AG04450 (cell line): ENCODE data around the gene METRN. TPM values are rescaled to one million over a fixed set of nuclear protein-coding genes. Genes with fewer than 3 reads are reported as not detected.

Source experiments
- CTCF ChIA-PET: fragments of 300-600, 350-600 bp; formaldehyde crosslinking; extraction: SDS; loops from one replicate; lab custom pipeline; 2022; ENCODE audit warnings: antibody characterized with exemption, inconsistent platforms; lab: Charles Lee
- POLR2A ChIA-PET: fragments of 350-600 bp; formaldehyde crosslinking; extraction: SDS; loops from one replicate; lab custom pipeline; 2021; ENCODE audit warnings: antibody characterized with exemption, inconsistent platforms; lab: Yijun Ruan, JAX
- DNase-seq: peaks from one replicate; pipeline ENCODE4 v3.0.0-alpha.2; 2011; ENCODE audit warnings: low read depth, low spot score
- H3K27ac ChIP-seq: one replicate; pipeline ENCODE4 v1.5.1; 2012; ENCODE audit warnings: low read depth, low read length, control low read depth
- H3K27me3 ChIP-seq: one replicate; pipeline ENCODE4 v1.6.0; 2012; ENCODE audit warnings: low read length; ENCODE audit not compliant: control insufficient read depth, insufficient read depth
- H3K4me3 ChIP-seq: 2 replicates; pipeline ENCODE4 v1.5.1; 2011; ENCODE audit warnings: mild to moderate bottlenecking, low read depth, low read length, control low read depth
- H3K9me3 ChIP-seq: 2 replicates; pipeline ENCODE4 v1.5.1; 2012; ENCODE audit warnings: low read length; ENCODE audit not compliant: control insufficient read depth, insufficient read depth
- polyA plus RNA-seq: library from polyadenylated mRNA; depleted of rRNA; stranded (reverse); fragments of >200 nt; gene quantifications from 2 replicates; pipeline ENCODE4 v1.2.3, GENCODE V29; 2011
- TF ChIP-seq, protein P1 (sequence below): IDR thresholded peaks from 2 replicates; pipeline ENCODE4 v1.5.1; 2011; ENCODE audit warnings: low read depth, low read length, control low read depth, inconsistent platforms

The METRN gene
- polyA plus RNA-seq, 1 experiment = 20.0 TPM

DNA sequence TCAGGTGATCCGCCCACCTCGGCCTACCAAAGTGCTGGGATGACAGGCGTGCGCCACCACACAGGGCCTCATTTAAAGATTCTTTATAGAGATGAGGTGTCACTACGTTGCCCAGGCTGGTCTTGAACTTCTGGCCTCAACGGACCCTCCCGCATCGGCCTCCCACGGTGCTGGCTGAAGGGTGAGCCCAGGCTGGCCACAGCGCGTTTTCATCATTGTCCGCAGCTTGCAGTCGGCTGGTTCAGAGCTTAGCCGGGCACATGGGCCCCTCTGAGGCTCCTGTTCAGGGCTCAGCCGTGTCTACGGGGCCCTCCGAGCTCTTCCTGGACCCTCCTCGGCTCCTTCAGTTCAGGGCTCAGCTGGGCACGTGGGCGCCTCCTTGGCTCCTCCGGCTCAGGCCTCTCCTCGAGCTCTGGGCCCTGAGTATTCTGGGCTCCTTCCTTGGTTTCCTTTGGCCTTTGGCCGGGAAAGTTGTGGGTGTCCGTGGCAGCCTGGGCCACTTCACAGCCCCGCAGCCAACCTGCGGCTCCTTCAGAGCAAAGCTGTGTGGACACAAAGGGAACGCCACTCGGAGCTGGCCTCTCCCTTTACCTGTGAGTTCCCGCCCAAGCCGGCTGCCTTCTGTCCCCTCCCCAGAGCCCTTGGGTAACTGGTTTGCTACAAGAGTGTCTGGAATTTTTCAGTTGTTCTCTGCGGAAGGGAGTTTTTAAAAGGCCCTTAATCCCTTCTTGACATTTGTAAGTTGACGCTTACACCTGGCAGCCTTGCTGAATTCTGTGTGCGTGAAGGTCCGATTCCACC is 44.4 kb downstream of the METRN start:
- CTCF ChIA-PET = no interaction called here
- H3K4me3 ChIP-seq = no peak overlapping the region
- peaks cover 7% of the 10 kb centered on the region for H3K27me3 ChIP-seq
- no peaks in the 10 kb centered on the region; the same call in none of the 2 replicates for H3K9me3 ChIP-seq
- DNase-seq = no peak
- POLR2A ChIA-PET = no interaction called here
- H3K27ac ChIP-seq = no peak overlapping the region
- TF ChIP-seq, protein P1, sequence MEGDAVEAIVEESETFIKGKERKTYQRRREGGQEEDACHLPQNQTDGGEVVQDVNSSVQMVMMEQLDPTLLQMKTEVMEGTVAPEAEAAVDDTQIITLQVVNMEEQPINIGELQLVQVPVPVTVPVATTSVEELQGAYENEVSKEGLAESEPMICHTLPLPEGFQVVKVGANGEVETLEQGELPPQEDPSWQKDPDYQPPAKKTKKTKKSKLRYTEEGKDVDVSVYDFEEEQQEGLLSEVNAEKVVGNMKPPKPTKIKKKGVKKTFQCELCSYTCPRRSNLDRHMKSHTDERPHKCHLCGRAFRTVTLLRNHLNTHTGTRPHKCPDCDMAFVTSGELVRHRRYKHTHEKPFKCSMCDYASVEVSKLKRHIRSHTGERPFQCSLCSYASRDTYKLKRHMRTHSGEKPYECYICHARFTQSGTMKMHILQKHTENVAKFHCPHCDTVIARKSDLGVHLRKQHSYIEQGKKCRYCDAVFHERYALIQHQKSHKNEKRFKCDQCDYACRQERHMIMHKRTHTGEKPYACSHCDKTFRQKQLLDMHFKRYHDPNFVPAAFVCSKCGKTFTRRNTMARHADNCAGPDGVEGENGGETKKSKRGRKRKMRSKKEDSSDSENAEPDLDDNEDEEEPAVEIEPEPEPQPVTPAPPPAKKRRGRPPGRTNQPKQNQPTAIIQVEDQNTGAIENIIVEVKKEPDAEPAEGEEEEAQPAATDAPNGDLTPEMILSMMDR = no peak

DNA sequence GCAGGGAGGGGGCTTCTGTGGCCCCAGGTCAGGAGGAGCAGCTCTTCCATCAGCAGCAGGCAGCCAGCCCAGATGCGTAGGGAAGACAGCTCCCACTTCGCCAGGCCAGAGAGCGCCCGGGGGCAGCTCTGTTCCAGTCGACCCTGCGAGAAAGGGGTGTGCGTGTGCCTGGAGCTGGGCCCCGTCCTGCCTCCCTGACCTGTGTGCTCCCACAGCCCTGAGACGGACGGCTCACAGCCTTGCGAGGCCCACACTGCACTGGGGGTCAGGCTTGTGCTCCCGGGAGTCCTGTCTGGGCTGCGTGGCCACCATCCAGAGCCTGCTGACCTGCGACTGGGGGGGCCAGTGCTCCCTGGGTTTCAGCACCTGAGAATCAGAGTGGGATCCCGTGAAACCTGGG is 45.1 kb downstream of the METRN start:
- H3K27ac ChIP-seq = no peak overlapping the region
- no peaks in the 10 kb centered on the region; the same call in none of the 2 replicates for H3K9me3 ChIP-seq
- CTCF ChIA-PET = no interaction called here
- POLR2A ChIA-PET = interaction anchor here (0.6 kb wide), 1 partner anchor 11 kb away, joined by 6 read pairs; no protein-coding TSS in a partner anchor
- H3K4me3 ChIP-seq = no peak overlapping the region
- TF ChIP-seq, protein P1 = no peak
- no peak for DNase-seq
- peaks cover 7% of the 10 kb centered on the region for H3K27me3 ChIP-seq

DNA sequence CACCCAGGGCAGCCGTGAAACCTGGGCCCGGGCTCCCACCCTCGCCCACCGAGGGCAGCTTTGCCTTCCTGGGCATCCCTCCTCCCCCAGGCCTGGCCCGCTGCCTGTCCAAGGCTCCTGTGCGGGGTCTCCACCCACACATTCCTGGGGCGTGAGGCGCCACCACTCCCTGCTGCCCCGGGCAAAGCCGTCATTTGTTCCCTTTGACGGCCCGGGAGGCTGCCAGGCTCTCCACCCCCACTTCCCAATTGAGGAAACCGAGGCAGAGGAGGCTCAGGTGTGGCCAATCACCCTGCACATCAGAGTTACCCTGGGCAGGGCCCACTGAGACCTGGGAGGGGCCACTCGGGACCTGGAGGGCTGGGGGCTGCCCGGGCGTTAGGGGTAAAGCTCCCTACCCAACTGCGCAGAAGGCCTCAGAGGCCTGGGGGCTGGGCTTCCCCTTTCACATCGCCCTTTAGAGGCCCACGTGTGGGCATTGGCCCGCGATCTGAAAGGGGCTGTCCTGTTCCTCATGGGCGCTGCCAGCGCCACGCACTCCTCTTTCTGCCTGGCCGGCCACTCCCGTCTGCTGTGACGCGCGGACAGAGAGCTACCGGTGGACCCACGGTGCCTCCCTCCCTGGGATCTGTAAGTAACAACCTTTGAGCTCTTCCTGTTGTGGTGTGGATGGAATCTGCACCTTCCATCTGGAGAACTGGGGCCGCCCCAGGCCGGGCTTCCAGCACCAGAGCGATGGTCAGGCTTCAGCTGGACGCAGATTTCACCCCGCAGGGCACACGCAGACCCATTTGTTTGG is 45.8 kb downstream of the METRN start, which contains the start of gene MSLN:
MSLN (plus strand) TSS at position 190 of the 799 bp plus-strand sequence. CDS start 1,947 bp downstream, outside the sequence.
- TF ChIP-seq, protein P1 = no peak
- Histone ChIP-seq H3K9me3 (no peaks in the 10 kb centered on the region; the same call in none of the 2 replicates), H3K4me3 (no peak within 1 kb of the TSS), H3K27ac (no peak within 1 kb of the TSS), H3K27me3 (peaks cover 7% of the 10 kb centered on the region)
- POLR2A ChIA-PET = interaction anchor here (0.6 kb wide), 1 partner anchor 12 kb away, joined by 6 read pairs; no protein-coding TSS in a partner anchor
- no peak for DNase-seq
- CTCF ChIA-PET = no interaction called here

DNA sequence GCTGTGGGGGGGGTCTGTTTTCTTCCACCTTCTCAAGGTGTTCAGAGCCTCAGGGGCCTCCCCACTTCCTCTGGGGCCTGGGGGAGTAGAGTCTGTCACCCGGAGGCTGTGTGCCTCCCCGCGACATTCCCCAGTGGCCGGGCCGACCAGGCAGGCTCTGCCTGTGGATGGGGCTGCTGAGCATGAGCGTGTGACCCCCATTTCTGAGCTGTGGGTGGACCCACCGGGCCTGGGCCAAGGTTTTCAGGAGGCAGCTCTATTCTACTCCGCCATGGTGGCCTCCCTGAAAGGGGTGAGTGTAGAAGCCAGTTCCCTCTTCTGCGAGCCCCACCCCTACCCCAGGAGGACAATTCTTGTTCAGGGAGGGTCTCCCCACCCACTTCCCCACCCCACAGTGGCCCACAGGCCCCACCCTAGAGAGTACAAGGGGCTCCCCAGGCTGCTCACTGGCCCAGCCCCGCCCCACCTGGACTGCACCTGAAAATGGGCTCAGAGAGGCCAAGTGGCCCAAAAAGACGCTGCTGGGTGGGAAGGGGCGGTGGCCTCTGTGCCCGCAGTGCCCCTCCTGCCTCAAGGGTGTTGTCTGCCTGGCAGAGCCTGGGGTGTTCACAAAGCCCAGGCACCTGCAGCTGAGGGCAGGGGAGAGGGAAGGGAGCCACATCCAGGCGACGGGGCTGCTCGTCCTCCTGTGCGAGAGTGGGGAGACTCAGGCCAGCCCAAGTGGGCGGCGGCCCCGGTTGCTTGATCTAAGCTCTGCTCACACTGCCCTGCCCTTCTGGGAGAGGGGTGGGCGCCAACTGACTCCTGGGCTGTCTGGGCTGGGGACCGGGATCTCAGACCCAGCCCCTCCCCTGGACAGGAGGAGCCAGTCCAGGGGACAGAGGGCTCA is 47.0 kb downstream of the METRN start:
- Histone ChIP-seq H3K27ac (no peak overlapping the region), H3K27me3 (peaks cover 7% of the 10 kb centered on the region), H3K9me3 (no peaks in the 10 kb centered on the region; the same call in 1 of the 2 replicates), H3K4me3 (no peak overlapping the region)
- TF ChIP-seq, protein P1 = no peak
- DNase-seq = no peak
- ChIA-PET POLR2A (interaction anchor here (0.8 kb wide), 1 partner anchor 9 kb away, joined by 4 read pairs; no protein-coding TSS in a partner anchor), CTCF (interaction anchor here (0.5 kb wide), 1 partner anchor 418 kb away, joined by 5 read pairs; no protein-coding TSS in a partner anchor)
